Measurements from ENCODE around the gene ALKAL2. TPM values are rescaled to one million over a fixed set of nuclear protein-coding genes. Genes with fewer than 3 reads are reported as not detected.

ALKAL2 gene
- polyA plus RNA-seq, 3 donors from 2014 or later = 4.1 to 7.5 (median 6.6) TPM

- Mint-ChIP-seq H3K27me3 (ENCODE audit: low read depth in 3 of 3) (peaks cover 0 to 11% (median 8%) of the 10 kb centered on the region in 3 donors), H3K4me1 (peaks cover 13 to 21% of the 10 kb centered on the region in 2 donors), H3K27ac (no peak overlapping the region), H3K9me3 (no peaks in the 10 kb centered on the region), H3K4me3 (peak overlapping the region; percentile 61 to 76 (median 69)), H3K36me3 (peaks cover 0 to 8% (median 0%) of the 10 kb centered on the region in 3 donors)
- DNase-seq = no peak
Measured at GRCh38 chr2:286774-287392, 1.0 kb downstream of the ALKAL2 start.

DNA sequence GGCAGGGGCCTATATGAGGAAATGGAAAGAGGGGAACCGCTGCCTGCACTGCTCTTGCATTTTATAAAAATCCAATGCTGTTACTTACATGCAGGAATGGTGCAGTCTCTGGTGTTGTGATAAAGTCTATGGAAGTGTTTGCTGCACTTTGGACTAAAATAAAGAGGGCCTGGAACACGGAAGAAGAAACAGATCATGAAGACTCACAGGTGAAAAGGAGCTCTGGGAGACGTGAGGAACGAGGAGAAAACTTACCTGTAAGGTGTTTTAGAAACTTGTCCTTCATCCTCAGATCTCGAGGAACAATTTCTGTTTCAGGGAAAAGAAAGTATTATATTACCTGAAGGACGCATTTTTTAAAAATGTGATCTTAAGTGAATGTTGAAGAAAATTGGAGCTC lies 1.9 kb downstream of the ALKAL2 start:
- Mint-ChIP-seq H3K27me3 (ENCODE audit: low read depth in 3 of 3) (peaks cover 0 to 11% (median 8%) of the 10 kb centered on the region in 3 donors), H3K36me3 (peaks cover 0 to 16% (median 2%) of the 10 kb centered on the region in 3 donors), H3K4me3 (peak overlapping the region; percentile 12 to 56 (median 31)), H3K9me3 (no peaks in the 10 kb centered on the region), H3K27ac (no peak overlapping the region), H3K4me1 (peaks cover 13 to 21% of the 10 kb centered on the region in 2 donors)
- DNase-seq = no peak

GRCh38 chr2:285531-285930 lies 2.4 kb downstream of the ALKAL2 start:
- Mint-ChIP-seq H3K4me1 (peaks cover 13 to 21% of the 10 kb centered on the region in 2 donors), H3K4me3 (peak overlapping the region in 3 of 5 donors; percentile 1 to 41 (median 21)), H3K27ac (no peak overlapping the region), H3K9me3 (no peaks in the 10 kb centered on the region), H3K27me3 (ENCODE audit: low read depth in 3 of 3) (peaks cover 0 to 9% (median 8%) of the 10 kb centered on the region in 3 donors), H3K36me3 (peaks cover 0 to 20% (median 5%) of the 10 kb centered on the region in 3 donors)
- no peak for DNase-seq

GRCh38 chr2:284896-285492 lies 2.9 kb downstream of the ALKAL2 start:
- no peak for DNase-seq
- no peak overlapping the region for H3K27ac Mint-ChIP-seq
- H3K4me3 Mint-ChIP-seq = peak overlapping the region in 2 of 5 donors; percentile 1 to 41
- H3K9me3 Mint-ChIP-seq = no peaks in the 10 kb centered on the region
- H3K36me3 Mint-ChIP-seq = peaks cover 2 to 24% (median 5%) of the 10 kb centered on the region in 3 donors
- peaks cover 0 to 9% (median 7%) of the 10 kb centered on the region in 3 donors for H3K27me3 Mint-ChIP-seq (ENCODE audit: low read depth in 3 of 3)
- H3K4me1 Mint-ChIP-seq = peaks cover 11 to 18% of the 10 kb centered on the region in 2 donors

DNA sequence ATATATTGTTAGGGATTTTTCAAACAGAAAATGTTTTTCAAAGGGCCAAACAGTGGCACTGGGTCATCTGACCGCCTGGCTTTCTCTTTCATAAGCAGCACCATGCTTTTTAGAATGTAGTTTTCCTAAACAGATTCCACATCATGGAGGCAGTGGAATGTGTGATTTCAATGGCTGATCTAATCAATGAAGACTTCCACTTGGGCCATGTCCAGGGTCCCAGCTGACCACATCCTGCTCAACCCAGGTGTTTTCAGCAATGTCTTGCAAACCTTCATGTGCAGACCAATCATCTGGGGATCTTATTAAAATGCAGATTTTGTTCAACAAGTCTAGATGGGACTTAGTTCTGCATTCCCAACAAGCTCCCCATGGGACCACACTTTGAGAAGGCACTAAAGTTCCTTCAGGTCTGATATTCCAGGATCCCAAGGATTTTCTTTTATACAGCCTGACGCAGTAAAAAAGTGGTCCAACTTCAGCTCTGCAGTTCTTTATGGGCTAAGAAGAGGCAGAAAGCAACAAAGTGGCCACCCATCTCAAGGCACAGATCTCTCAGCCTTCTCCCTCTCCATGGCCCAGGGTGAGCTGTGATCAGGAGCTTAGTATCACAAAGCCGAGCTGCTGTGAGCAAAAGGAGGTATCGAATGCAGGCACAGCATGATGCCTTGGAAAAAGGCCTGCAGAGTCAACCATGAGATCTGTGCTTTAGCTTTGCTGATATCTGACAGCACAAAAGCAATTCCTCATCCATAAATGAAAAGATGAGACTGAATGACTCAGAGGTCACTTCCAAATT lies 3.7 kb downstream of the ALKAL2 start:
- no peak overlapping the region for H3K4me3 Mint-ChIP-seq
- H3K36me3 Mint-ChIP-seq = peaks cover 7 to 26% (median 8%) of the 10 kb centered on the region in 3 donors

DNA sequence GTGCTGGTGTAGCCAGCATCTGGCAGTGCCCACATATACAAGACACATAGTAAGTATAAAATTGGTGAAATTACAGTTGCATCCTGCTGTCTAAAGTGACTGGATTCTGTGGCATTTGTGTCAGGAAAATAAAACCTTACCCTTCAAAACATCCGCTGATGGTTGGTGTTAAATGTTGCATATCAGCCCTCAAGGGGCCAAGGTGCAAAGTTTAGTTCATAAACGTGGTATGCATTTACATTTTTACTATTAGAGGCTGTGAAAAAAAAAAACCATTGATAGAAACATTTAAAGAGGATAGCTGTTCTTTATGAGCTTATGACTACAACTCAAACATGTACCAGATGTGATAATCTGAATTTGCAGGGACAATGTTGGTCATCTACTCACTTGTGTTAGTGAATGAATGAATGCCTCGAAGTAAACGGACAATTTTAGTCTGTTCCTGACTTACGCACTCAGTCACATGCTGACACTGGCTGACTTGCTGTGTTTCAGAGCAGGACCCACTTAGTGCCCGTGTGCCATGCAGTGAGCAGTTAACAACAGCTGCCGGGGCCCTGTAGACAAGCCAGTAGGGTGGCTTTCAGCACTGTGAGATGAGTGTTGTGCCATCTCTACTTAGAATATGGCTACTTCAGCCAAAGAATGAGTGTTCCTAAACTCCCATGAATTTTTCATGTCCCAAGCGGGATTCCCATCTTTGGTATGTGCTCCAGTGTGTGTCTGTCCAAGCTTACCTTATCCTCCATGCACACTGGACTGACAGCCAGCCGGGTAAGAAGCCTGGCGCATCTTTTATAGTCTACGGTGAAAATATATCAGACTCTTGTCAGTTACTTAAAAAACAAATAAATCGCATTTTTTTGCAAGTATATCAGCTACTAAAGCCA lies 5.3 kb downstream of the ALKAL2 start:
- H3K4me1 Mint-ChIP-seq = peaks cover 5 to 10% of the 10 kb centered on the region in 2 donors
- H3K27ac Mint-ChIP-seq = no peak overlapping the region
- H3K9me3 Mint-ChIP-seq = no peaks in the 10 kb centered on the region
- H3K27me3 Mint-ChIP-seq (ENCODE audit: low read depth in 3 of 3) = peaks cover 0 to 7% (median 5%) of the 10 kb centered on the region in 3 donors
- peaks cover 9 to 38% (median 17%) of the 10 kb centered on the region in 3 donors for H3K36me3 Mint-ChIP-seq
- DNase-seq = no peak
- H3K4me3 Mint-ChIP-seq = no peak overlapping the region

More for the DNA sequence above, 3.7 kb downstream of the ALKAL2 start:
- Mint-ChIP-seq H3K27me3 (ENCODE audit: low read depth in 3 of 3) (peaks cover 0 to 7% (median 5%) of the 10 kb centered on the region in 3 donors), H3K27ac (no peak overlapping the region), H3K9me3 (no peaks in the 10 kb centered on the region), H3K4me1 (peaks cover 7 to 10% of the 10 kb centered on the region in 2 donors)
- DNase-seq = no peak

- H3K9me3 Mint-ChIP-seq = no peaks in the 10 kb centered on the region
- H3K4me3 Mint-ChIP-seq = no peak overlapping the region
- H3K27ac Mint-ChIP-seq = no peak overlapping the region
- DNase-seq = no peak
- H3K27me3 Mint-ChIP-seq (ENCODE audit: low read depth in 3 of 3) = peaks cover 0 to 3% (median 0%) of the 10 kb centered on the region in 3 donors
- peaks cover 15 to 45% (median 25%) of the 10 kb centered on the region in 3 donors for H3K36me3 Mint-ChIP-seq
- peaks cover 2 to 12% of the 10 kb centered on the region in 2 donors for H3K4me1 Mint-ChIP-seq
Measured at GRCh38 chr2:281381-281780, 6.5 kb downstream of the ALKAL2 start.

DNA sequence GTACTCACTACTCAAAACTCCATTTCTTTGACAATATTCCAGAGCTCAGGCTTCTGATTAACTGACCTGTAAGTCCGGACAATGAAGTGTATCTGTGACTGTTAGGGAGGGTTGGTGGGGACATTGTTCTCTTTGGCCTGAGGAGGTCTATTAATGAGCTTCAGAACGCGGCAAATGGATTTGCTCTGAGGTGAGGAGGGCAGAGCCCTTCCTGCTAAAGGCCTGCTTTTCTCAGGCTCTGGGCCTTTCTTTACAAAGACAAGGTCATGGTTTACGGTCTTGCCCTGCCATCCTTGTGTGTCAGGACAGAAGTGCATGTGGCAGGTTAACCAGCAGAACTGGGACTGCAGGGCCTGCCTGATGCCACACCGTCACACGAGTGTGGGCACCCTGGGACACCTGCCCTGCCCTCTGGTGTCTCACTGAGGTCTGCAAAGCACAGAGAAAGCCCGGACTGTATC lies 7.2 kb downstream of the ALKAL2 start:
- Mint-ChIP-seq H3K4me1 (peaks cover 0 to 9% of the 10 kb centered on the region in 2 donors), H3K27ac (no peak overlapping the region), H3K4me3 (no peak overlapping the region), H3K9me3 (no peaks in the 10 kb centered on the region), H3K27me3 (ENCODE audit: low read depth in 3 of 3) (peaks cover 0 to 1% (median 0%) of the 10 kb centered on the region in 3 donors), H3K36me3 (peaks cover 15 to 45% (median 29%) of the 10 kb centered on the region in 3 donors)
- no peak for DNase-seq

GRCh38 chr2:279956-280649 lies 7.8 kb downstream of the ALKAL2 start:
- Mint-ChIP-seq H3K4me3 (no peak overlapping the region), H3K36me3 (peaks cover 15 to 46% (median 32%) of the 10 kb centered on the region in 3 donors), H3K27me3 (ENCODE audit: low read depth in 3 of 3) (peaks cover 0 to 1% (median 0%) of the 10 kb centered on the region in 3 donors), H3K4me1 (peaks cover 1 to 5% of the 10 kb centered on the region in 2 donors), H3K27ac (peak overlapping the region in 1 of 6 donors; percentile 42), H3K9me3 (no peaks in the 10 kb centered on the region)
- no peak for DNase-seq

- Mint-ChIP-seq H3K27me3 (ENCODE audit: low read depth in 3 of 3) (peaks cover 0 to 1% (median 0%) of the 10 kb centered on the region in 3 donors), H3K9me3 (no peaks in the 10 kb centered on the region), H3K27ac (no peak overlapping the region), H3K4me3 (no peak overlapping the region), H3K4me1 (peaks cover 5 to 9% of the 10 kb centered on the region in 2 donors), H3K36me3 (peaks cover 15 to 49% (median 35%) of the 10 kb centered on the region in 3 donors)
- no peak for DNase-seq
Measured at GRCh38 chr2:279366-279765, 8.5 kb downstream of the ALKAL2 start.

- no peaks in the 10 kb centered on the region for H3K9me3 Mint-ChIP-seq
- peaks cover 6 to 12% of the 10 kb centered on the region in 2 donors for H3K4me1 Mint-ChIP-seq
Measured at GRCh38 chr2:278927-279320, 9.0 kb downstream of the ALKAL2 start.

GRCh38 chr2:278312-278926 lies 9.5 kb downstream of the ALKAL2 start:
- DNase-seq = no peak
- no peaks in the 10 kb centered on the region for H3K9me3 Mint-ChIP-seq
- H3K27me3 Mint-ChIP-seq (ENCODE audit: low read depth in 3 of 3) = peaks cover 0 to 1% (median 0%) of the 10 kb centered on the region in 3 donors
- no peak overlapping the region for H3K4me3 Mint-ChIP-seq
- H3K4me1 Mint-ChIP-seq = peaks cover 6 to 12% of the 10 kb centered on the region in 2 donors
- H3K27ac Mint-ChIP-seq = no peak overlapping the region
- H3K36me3 Mint-ChIP-seq = peaks cover 15 to 51% (median 35%) of the 10 kb centered on the region in 3 donors

More at GRCh38 chr2:278927-279320, 9.0 kb downstream of the ALKAL2 start:
- no peak for DNase-seq
- Mint-ChIP-seq H3K27ac (no peak overlapping the region), H3K27me3 (ENCODE audit: low read depth in 3 of 3) (peaks cover 0 to 1% (median 0%) of the 10 kb centered on the region in 3 donors), H3K4me3 (no peak overlapping the region), H3K36me3 (peaks cover 15 to 51% (median 35%) of the 10 kb centered on the region in 3 donors)
